ENCODE results near the gene KCNQ1.

KCNQ1 gene

GRCh38 chr11:2663506-2663905 lies 218.7 kb downstream of the KCNQ1 start:
- H3K27ac ChIP-seq (ENCODE audit: poor library complexity, severe bottlenecking) = no peak overlapping the region
- H3K4me3 ChIP-seq (ENCODE audit: severe bottlenecking) = no peak overlapping the region
- no peaks in the 10 kb centered on the region for H3K36me3 ChIP-seq (ENCODE audit: low read depth)
- ATAC-seq (ENCODE audit: low read depth) = no peak
- no peaks in the 10 kb centered on the region for H3K27me3 ChIP-seq (ENCODE audit: insufficient read depth, poor library complexity, severe bottlenecking)
- H3K4me1 ChIP-seq (ENCODE audit: insufficient read depth, poor library complexity, severe bottlenecking) = no peaks in the 10 kb centered on the region
- DNase-seq (ENCODE audit: low spot score) = no peak
- H3K9me3 ChIP-seq (ENCODE audit: severe bottlenecking) = peaks cover 10% of the 10 kb centered on the region
- TF ChIP-seq CTCF (IDR thresholded peaks at IDR 0.05; ENCODE audit: poor library complexity, severe bottlenecking) = no peak

- Histone ChIP-seq H3K27ac (ENCODE audit: poor library complexity, severe bottlenecking) (no peak overlapping the region), H3K36me3 (ENCODE audit: low read depth) (no peaks in the 10 kb centered on the region), H3K9me3 (ENCODE audit: severe bottlenecking) (peaks cover 10% of the 10 kb centered on the region), H3K4me3 (ENCODE audit: severe bottlenecking) (no peak overlapping the region), H3K4me1 (ENCODE audit: insufficient read depth, poor library complexity, severe bottlenecking) (no peaks in the 10 kb centered on the region), H3K27me3 (ENCODE audit: insufficient read depth, poor library complexity, severe bottlenecking) (no peaks in the 10 kb centered on the region)
- DNase-seq (ENCODE audit: low spot score) (no peak), ATAC-seq (ENCODE audit: low read depth) (no peak)
- no peak for TF ChIP-seq CTCF (IDR thresholded peaks at IDR 0.05; ENCODE audit: poor library complexity, severe bottlenecking)
These were observed 219.1 kb downstream of the KCNQ1 start for GRCh38 chr11:2663915-2664314.

DNA sequence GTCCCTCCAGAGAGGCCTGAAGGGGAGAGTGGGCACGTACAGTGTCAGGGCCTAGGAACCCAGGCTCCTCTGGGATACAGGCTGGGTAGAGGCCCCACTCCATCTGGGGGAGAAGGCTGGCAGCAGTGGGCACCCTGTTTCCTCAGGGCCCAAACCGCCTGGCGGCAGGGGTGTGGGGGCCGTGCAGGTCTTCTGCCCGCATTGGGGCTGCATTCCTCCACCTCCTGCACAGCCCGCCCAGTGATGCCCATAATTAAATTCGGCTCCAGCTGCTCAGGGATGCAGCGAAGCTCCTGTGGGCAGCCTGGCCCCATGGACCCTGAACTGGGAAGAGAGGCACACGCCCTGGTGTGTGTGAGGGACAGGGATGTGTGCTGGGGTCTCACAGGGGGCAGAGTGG lies 219.6 kb downstream of the KCNQ1 start:
- DNase-seq (ENCODE audit: low spot score) (no peak), ATAC-seq (ENCODE audit: low read depth) (no peak)
- Histone ChIP-seq H3K9me3 (ENCODE audit: severe bottlenecking) (peaks cover 10% of the 10 kb centered on the region), H3K27me3 (ENCODE audit: insufficient read depth, poor library complexity, severe bottlenecking) (no peaks in the 10 kb centered on the region), H3K36me3 (ENCODE audit: low read depth) (no peaks in the 10 kb centered on the region), H3K27ac (ENCODE audit: poor library complexity, severe bottlenecking) (no peak overlapping the region), H3K4me1 (ENCODE audit: insufficient read depth, poor library complexity, severe bottlenecking) (no peaks in the 10 kb centered on the region), H3K4me3 (ENCODE audit: severe bottlenecking) (no peak overlapping the region)
- TF ChIP-seq CTCF (IDR thresholded peaks at IDR 0.05; ENCODE audit: poor library complexity, severe bottlenecking) = no peak

DNA sequence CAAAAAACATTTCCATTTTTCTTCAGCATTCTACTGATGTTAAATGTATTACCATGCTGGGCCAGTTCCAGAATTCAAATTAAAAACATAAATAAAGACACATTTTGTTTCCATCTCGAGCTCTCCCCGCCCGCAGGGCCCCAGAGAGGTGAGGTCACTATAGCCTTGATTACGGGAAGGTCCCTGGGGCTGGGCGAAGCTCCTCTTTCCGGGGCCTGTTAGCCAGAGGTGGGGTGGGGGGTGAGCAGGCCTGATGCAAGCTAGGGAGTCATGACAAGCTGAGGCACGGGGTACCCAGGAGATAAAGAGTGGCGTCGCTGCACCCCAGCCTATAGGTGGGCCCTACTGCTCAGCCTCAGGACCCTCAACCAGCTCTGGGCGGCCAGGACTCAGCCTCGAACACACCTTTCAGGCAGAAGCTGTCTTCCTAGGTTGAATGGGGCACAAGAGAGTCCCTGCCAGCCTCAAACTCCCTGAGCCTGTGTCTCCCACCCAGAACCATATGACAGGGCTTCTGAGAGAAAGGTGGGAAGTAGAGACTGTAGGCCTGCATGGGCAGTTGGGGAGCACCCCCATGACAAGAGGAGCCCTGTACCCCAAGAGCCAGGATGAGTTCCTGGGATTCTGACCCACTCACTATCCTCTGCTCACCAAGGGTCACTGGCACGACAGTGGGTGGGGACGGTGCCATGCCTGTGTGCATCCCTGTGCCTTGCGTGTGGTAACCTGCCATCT lies 220.2 kb downstream of the KCNQ1 start:
- Histone ChIP-seq H3K36me3 (ENCODE audit: low read depth) (no peaks in the 10 kb centered on the region), H3K27me3 (ENCODE audit: insufficient read depth, poor library complexity, severe bottlenecking) (no peaks in the 10 kb centered on the region), H3K4me3 (ENCODE audit: severe bottlenecking) (no peak overlapping the region), H3K27ac (ENCODE audit: poor library complexity, severe bottlenecking) (no peak overlapping the region), H3K9me3 (ENCODE audit: severe bottlenecking) (peaks cover 10% of the 10 kb centered on the region), H3K4me1 (ENCODE audit: insufficient read depth, poor library complexity, severe bottlenecking) (no peaks in the 10 kb centered on the region)
- no peak for DNase-seq (ENCODE audit: low spot score)
- ATAC-seq (ENCODE audit: low read depth) = no peak
- TF ChIP-seq CTCF (IDR thresholded peaks at IDR 0.05; ENCODE audit: poor library complexity, severe bottlenecking) = no peak
